ENCODE results near the gene TRIP10.
A peak's percentile ranks its signal among the peaks of the same experiment; 100 is the strongest.
"Not testable (repeated sequence)": the region's sequence is repeated elsewhere in the genome, so short reads cannot be mapped to it uniquely, and the experiment has no call there.

TRIP10 gene

GRCh38 chr19:6771648-6772027, 32.2 kb downstream of the TRIP10 start:
- not testable (repeated sequence) for DNase-seq

- peak; percentile 85 for DNase-seq
Measured at GRCh38 chr19:6772028-6772865, 32.8 kb downstream of the TRIP10 start, which contains the start of gene VAV1. Gene VAV1, plus strand, starts transcription at chr19:6772708. Its CDS starts 100 bp downstream, at chr19:6772808.

- DNase-seq, result no peak
Measured at GRCh38 chr19:6772866-6773322, 33.4 kb downstream of the TRIP10 start.

- peak; percentile 79 for DNase-seq
Measured at GRCh38 chr19:6773323-6773931, 33.9 kb downstream of the TRIP10 start.

- no peak for DNase-seq
Measured at GRCh38 chr19:6774821-6775707, 35.6 kb downstream of the TRIP10 start.

- DNase-seq, result not testable (repeated sequence)
Measured at GRCh38 chr19:6776045-6776444, 36.6 kb downstream of the TRIP10 start.

- no peak for DNase-seq
Measured at GRCh38 chr19:6776999-6777398, 37.5 kb downstream of the TRIP10 start.

- DNase-seq, result no peak
Measured at GRCh38 chr19:6777434-6777833, 38.0 kb downstream of the TRIP10 start.

GRCh38 chr19:6778386-6778785, 38.9 kb downstream of the TRIP10 start:
- no peak for DNase-seq

GRCh38 chr19:6779206-6779605, 39.7 kb downstream of the TRIP10 start:
- DNase-seq, result no peak

- no peak for DNase-seq
Measured at GRCh38 chr19:6787393-6787792, 47.9 kb downstream of the TRIP10 start.

- DNase-seq, result no peak
Measured at GRCh38 chr19:6788896-6789295, 49.4 kb downstream of the TRIP10 start.

- no peak for DNase-seq
Measured at GRCh38 chr19:6790194-6791128, 51.0 kb downstream of the TRIP10 start.

- DNase-seq, result no peak
Measured at GRCh38 chr19:6791237-6791636, 51.8 kb downstream of the TRIP10 start.

- no peak for DNase-seq
Measured at GRCh38 chr19:6793411-6793810, 53.9 kb downstream of the TRIP10 start.

GRCh38 chr19:6793973-6794372, 54.5 kb downstream of the TRIP10 start:
- DNase-seq, result no peak

GRCh38 chr19:6794686-6795431, 55.4 kb downstream of the TRIP10 start:
- no peak for DNase-seq

- no peak for DNase-seq
Measured at GRCh38 chr19:6796278-6796677, 56.8 kb downstream of the TRIP10 start.

GRCh38 chr19:6797646-6798045, 58.2 kb downstream of the TRIP10 start:
- no peak for DNase-seq

- DNase-seq, result not testable (repeated sequence)
Measured at GRCh38 chr19:6800160-6800790, 60.8 kb downstream of the TRIP10 start.

GRCh38 chr19:6800991-6801484, 61.6 kb downstream of the TRIP10 start:
- DNase-seq, result no peak

All from stimulated activated CD8-positive, alpha-beta memory T cell treated with anti-CD3 and anti-CD28 coated beads, Interleukin-4, amount 100 ng/mL, for 48 hours (primary cell).